KMS-11 (cell line): ENCODE measurements around the gene RPS19.

Experiments used
- H2AFZ ChIP-seq: fragments of 200-600 bp; sonication (generic); 2 replicates; pipeline ENCODE4 v1.6.1; 2016; ENCODE audit warnings: antibody characterized with exemption, mixed run types, low read depth
- H3K27ac ChIP-seq: fragments of 200-600 bp; sonication (generic); 2 replicates; pipeline ENCODE4 v1.6.1; 2016; ENCODE audit warnings: mild to moderate bottlenecking, mixed run types
- H3K27me3 ChIP-seq: fragments of 200-600 bp; sonication (generic); 2 replicates; pipeline ENCODE4 v1.6.1; 2017; ENCODE audit warnings: mild to moderate bottlenecking, low read depth, mixed run types, moderate library complexity; ENCODE audit not compliant: insufficient read depth
- H3K36me3 ChIP-seq: fragments of 200-600 bp; sonication (generic); 2 replicates; pipeline ENCODE4 v1.6.1; 2017; ENCODE audit warnings: mild to moderate bottlenecking, mixed run types; ENCODE audit not compliant: insufficient read depth
- H3K4me1 ChIP-seq: fragments of 200-600 bp; sonication (generic); 2 replicates; pipeline ENCODE4 v1.6.1; 2016; ENCODE audit warnings: mild to moderate bottlenecking, low read depth, mixed run types; ENCODE audit not compliant: poor library complexity, severe bottlenecking
- H3K4me2 ChIP-seq: fragments of 200-600 bp; sonication (generic); 2 replicates; pipeline ENCODE4 v1.7.0; 2016; ENCODE audit warnings: mild to moderate bottlenecking, mixed run types
- H3K4me3 ChIP-seq: fragments of 200-600 bp; sonication (generic); IDR thresholded peaks from 2 replicates; pipeline ENCODE4 v1.6.1; 2017; ENCODE audit warnings: low read depth, low read length, mixed read lengths; ENCODE audit not compliant: insufficient read depth
- H3K79me2 ChIP-seq: fragments of 200-600 bp; sonication (generic); 2 replicates; pipeline ENCODE4 v1.6.1; 2016; ENCODE audit warnings: low read depth, mixed run types; ENCODE audit not compliant: insufficient read depth
- H3K9ac ChIP-seq: fragments of 200-600 bp; sonication (generic); 2 replicates; pipeline ENCODE4 v1.6.1; 2016; ENCODE audit warnings: mild to moderate bottlenecking, mixed run types
- H4K20me1 ChIP-seq: fragments of 200-600 bp; sonication (generic); 2 replicates; pipeline ENCODE4 v1.6.1; 2016; ENCODE audit warnings: mild to moderate bottlenecking, mixed run types; ENCODE audit not compliant: insufficient read depth
- CTCF ChIP-seq: fragments of 200-600 bp; sonication (generic); conservative IDR thresholded peaks from 2 replicates; pipeline ENCODE4 v1.6.1; 2017; ENCODE audit warnings: low read depth, mild to moderate bottlenecking, antibody characterized with exemption, low read length, moderate library complexity, mixed read lengths

RPS19 gene

GRCh38 chr19:41915021-41915775 lies 55.1 kb downstream of the RPS19 start:
- Histone ChIP-seq H3K27me3 (peaks cover 53% of the 10 kb centered on the region), H2AFZ (no peak overlapping the region), H3K9ac (no peak overlapping the region), H3K4me1 (no peaks in the 10 kb centered on the region), H3K4me2 (no peak overlapping the region), H3K36me3 (no peaks in the 10 kb centered on the region), H4K20me1 (no peaks in the 10 kb centered on the region), H3K27ac (no peak overlapping the region), H3K79me2 (no peaks in the 10 kb centered on the region), H3K4me3 (no peak overlapping the region)
- no peak for TF ChIP-seq CTCF

GRCh38 chr19:41915776-41916414 lies 55.8 kb downstream of the RPS19 start:
- no peak for TF ChIP-seq CTCF
- Histone ChIP-seq H3K4me1 (no peaks in the 10 kb centered on the region), H3K27me3 (peaks cover 58% of the 10 kb centered on the region)

GRCh38 chr19:41917676-41918075 lies 57.6 kb downstream of the RPS19 start:
- Histone ChIP-seq H3K4me2 (no peak overlapping the region), H2AFZ (no peak overlapping the region), H3K4me1 (no peaks in the 10 kb centered on the region), H3K9ac (no peak overlapping the region), H3K79me2 (no peaks in the 10 kb centered on the region), H4K20me1 (no peaks in the 10 kb centered on the region), H3K36me3 (no peaks in the 10 kb centered on the region), H3K4me3 (no peak overlapping the region), H3K27ac (no peak overlapping the region), H3K27me3 (peaks cover 58% of the 10 kb centered on the region)
- TF ChIP-seq CTCF = no peak

More at GRCh38 chr19:41915776-41916414, 55.8 kb downstream of the RPS19 start:
- Histone ChIP-seq H3K4me2 (no peak overlapping the region), H3K27ac (no peak overlapping the region), H3K79me2 (no peaks in the 10 kb centered on the region), H3K4me3 (no peak overlapping the region), H3K36me3 (no peaks in the 10 kb centered on the region), H3K9ac (no peak overlapping the region), H2AFZ (no peak overlapping the region), H4K20me1 (no peaks in the 10 kb centered on the region)

GRCh38 chr19:41918095-41918494 lies 58.0 kb downstream of the RPS19 start:
- Histone ChIP-seq H3K4me3 (no peak overlapping the region), H3K4me2 (no peak overlapping the region), H4K20me1 (no peaks in the 10 kb centered on the region), H3K4me1 (no peaks in the 10 kb centered on the region), H3K27ac (no peak overlapping the region), H3K79me2 (no peaks in the 10 kb centered on the region), H3K27me3 (peaks cover 62% of the 10 kb centered on the region), H3K36me3 (no peaks in the 10 kb centered on the region), H3K9ac (no peak overlapping the region), H2AFZ (no peak overlapping the region)
- TF ChIP-seq CTCF = no peak
